ENCODE data around the gene C1QL1. TPM values are rescaled to one million over a fixed set of nuclear protein-coding genes. Genes with fewer than 3 reads are reported as not detected.

Gene C1QL1
- total RNA-seq, 1 donor from 2014 or later: not detected

GRCh38 chr17:44940317-44940716 is 27.8 kb downstream of the C1QL1 start:
- Histone ChIP-seq H3K4me1 (peaks cover 4% of the 10 kb centered on the region), H3K27me3 (no peaks in the 10 kb centered on the region), H3K79me2 (ENCODE audit: low read depth) (peaks cover 88% of the 10 kb centered on the region), H4K20me1 (ENCODE audit: low read depth) (peaks cover 55% of the 10 kb centered on the region), H3K9ac (no peak overlapping the region), H3K27ac (no peak overlapping the region), H2AFZ (replicated peaks) (no peak overlapping the region), H3K4me3 (no peak overlapping the region), H3K4me2 (no peak overlapping the region), H3K36me3 (peaks cover 30% of the 10 kb centered on the region), H3K9me3 (ENCODE audit: low read depth) (no peaks in the 10 kb centered on the region), H3F3A (ENCODE audit: low read depth) (peaks cover 19% of the 10 kb centered on the region)
- no peak overlapping the region for H3K27ac Mint-ChIP-seq
- no peak for DNase-seq (ENCODE audit: low spot score)
- peaks cover 3% of the 10 kb centered on the region for H3K9me3 Mint-ChIP-seq
- H3K27me3 Mint-ChIP-seq (ENCODE audit: insufficient read depth, low read depth): no peaks in the 10 kb centered on the region
- H3K4me1 Mint-ChIP-seq: peaks cover 8% of the 10 kb centered on the region
- TF ChIP-seq EZH2phosphoT487 (IDR thresholded peaks at IDR 0.05) (no peak), EZH2 (IDR thresholded peaks at IDR 0.05) (no peak), CTCF (IDR thresholded peaks at IDR 0.05) (no peak)
- no peak overlapping the region for H3K4me3 Mint-ChIP-seq
- peaks cover 61% of the 10 kb centered on the region for H3K36me3 Mint-ChIP-seq

GRCh38 chr17:44935116-44935515 is 33.0 kb downstream of the C1QL1 start:
- Mint-ChIP-seq H3K9me3 (peaks cover 3% of the 10 kb centered on the region), H3K4me3 (no peak overlapping the region), H3K27me3 (ENCODE audit: insufficient read depth, low read depth) (no peaks in the 10 kb centered on the region), H3K4me1 (no peaks in the 10 kb centered on the region), H3K27ac (no peak overlapping the region), H3K36me3 (peaks cover 44% of the 10 kb centered on the region)
- Histone ChIP-seq H2AFZ (replicated peaks) (no peak overlapping the region), H3K36me3 (peaks cover 10% of the 10 kb centered on the region), H3K4me2 (no peak overlapping the region), H4K20me1 (ENCODE audit: low read depth) (peaks cover 20% of the 10 kb centered on the region), H3F3A (ENCODE audit: low read depth) (peaks cover 3% of the 10 kb centered on the region), H3K4me1 (no peaks in the 10 kb centered on the region), H3K27ac (no peak overlapping the region), H3K27me3 (no peaks in the 10 kb centered on the region), H3K9me3 (ENCODE audit: low read depth) (no peaks in the 10 kb centered on the region), H3K9ac (no peak overlapping the region), H3K79me2 (ENCODE audit: low read depth) (peaks cover 36% of the 10 kb centered on the region), H3K4me3 (no peak overlapping the region)
- DNase-seq (ENCODE audit: low spot score): no peak
- TF ChIP-seq CTCF (IDR thresholded peaks at IDR 0.05): no peak
- TF ChIP-seq EZH2phosphoT487 (IDR thresholded peaks at IDR 0.05): no peak

GRCh38 chr17:44934745-44935105 is 33.4 kb downstream of the C1QL1 start:
- H4K20me1 ChIP-seq (ENCODE audit: low read depth): peaks cover 17% of the 10 kb centered on the region
- no peak for DNase-seq (ENCODE audit: low spot score)
- peaks cover 3% of the 10 kb centered on the region for H3F3A ChIP-seq (ENCODE audit: low read depth)
- H2AFZ ChIP-seq (replicated peaks): no peak overlapping the region
- no peaks in the 10 kb centered on the region for H3K9me3 ChIP-seq (ENCODE audit: low read depth)
- H3K4me1 Mint-ChIP-seq: no peaks in the 10 kb centered on the region
- H3K27ac ChIP-seq: no peak overlapping the region
- no peak for TF ChIP-seq CTCF (IDR thresholded peaks at IDR 0.05)
- no peaks in the 10 kb centered on the region for H3K27me3 ChIP-seq
- H3K36me3 Mint-ChIP-seq: peaks cover 41% of the 10 kb centered on the region
- peaks cover 3% of the 10 kb centered on the region for H3K9me3 Mint-ChIP-seq
- H3K4me3 Mint-ChIP-seq: no peak overlapping the region
- H3K36me3 ChIP-seq: peaks cover 10% of the 10 kb centered on the region
- no peak overlapping the region for H3K9ac ChIP-seq
- H3K27ac Mint-ChIP-seq: no peak overlapping the region
- peaks cover 32% of the 10 kb centered on the region for H3K79me2 ChIP-seq (ENCODE audit: low read depth)
- H3K27me3 Mint-ChIP-seq (ENCODE audit: insufficient read depth, low read depth): no peaks in the 10 kb centered on the region
- no peaks in the 10 kb centered on the region for H3K4me1 ChIP-seq
- no peak overlapping the region for H3K4me3 ChIP-seq
- H3K4me2 ChIP-seq: no peak overlapping the region

All from neural progenitor cell (in vitro differentiated cells).